IgD-negative memory B cell (primary cell): Measurements from ENCODE around the gene ARNT2. TPM values are rescaled to one million over a fixed set of nuclear protein-coding genes. Genes with fewer than 3 reads are reported as not detected.

Experiments used
- H3K27ac Mint-ChIP-seq, 3 donors: one replicate each; pipeline ENCODE4 v1.8.0; 2020 to 2022; ENCODE audit warnings: mild to moderate bottlenecking in 3 of 3, mixed read lengths in 3 of 3, moderate library complexity in 1 of 3
- H3K27me3 Mint-ChIP-seq: one replicate; pipeline ENCODE4 v1.8.0; 2021; ENCODE audit warnings: mixed read lengths
- H3K36me3 Mint-ChIP-seq: one replicate; pipeline ENCODE4 v1.8.0; 2020; ENCODE audit warnings: mild to moderate bottlenecking, mixed read lengths
- H3K4me1 Mint-ChIP-seq, 3 donors: one replicate each; pipeline ENCODE4 v1.8.0; 2020 to 2022; ENCODE audit warnings: mixed read lengths in 3 of 3, mild to moderate bottlenecking in 1 of 3
- H3K4me3 Mint-ChIP-seq, 4 donors: one replicate each; pipeline ENCODE4 v1.8.0; 2020 to 2022; ENCODE audit warnings: mild to moderate bottlenecking in 4 of 4, mixed read lengths in 4 of 4, moderate library complexity in 3 of 4
- H3K9me3 Mint-ChIP-seq, 3 donors: one replicate each; pipeline ENCODE4 v1.8.0; 2020 to 2021; ENCODE audit warnings: mixed read lengths in 3 of 3, mild to moderate bottlenecking in 1 of 3
- polyA plus RNA-seq: library from polyadenylated mRNA; unstranded; fragments of 300-500 nt; fragmentation: Illumina TruSeq; gene quantifications from one replicate; pipeline ENCODE4 v1.2.3, GENCODE V29; 2021

ARNT2 gene
- polyA plus RNA-seq, 1 donor from 2014 or later, result not detected

- peaks cover 1% of the 10 kb centered on the region for H3K36me3 Mint-ChIP-seq
- H3K4me1 Mint-ChIP-seq, result no peaks in the 10 kb centered on the region
- H3K4me3 Mint-ChIP-seq, result no peak overlapping the region
- H3K27ac Mint-ChIP-seq, result no peak overlapping the region
- H3K9me3 Mint-ChIP-seq, result peaks cover 0 to 16% (median 5%) of the 10 kb centered on the region in 3 donors
- H3K27me3 Mint-ChIP-seq, result no peaks in the 10 kb centered on the region
Measured at GRCh38 chr15:80478075-80478474, 73.9 kb downstream of the ARNT2 start.

- Mint-ChIP-seq H3K4me1 (no peaks in the 10 kb centered on the region), H3K9me3 (peaks cover 0 to 16% (median 5%) of the 10 kb centered on the region in 3 donors), H3K27ac (no peak overlapping the region), H3K4me3 (peak overlapping the region in 1 of 4 donors; percentile 25), H3K27me3 (no peaks in the 10 kb centered on the region), H3K36me3 (no peaks in the 10 kb centered on the region)
Measured at GRCh38 chr15:80479191-80479590, 75.0 kb downstream of the ARNT2 start.

- Mint-ChIP-seq H3K9me3 (peaks cover 0 to 16% (median 5%) of the 10 kb centered on the region in 3 donors), H3K36me3 (no peaks in the 10 kb centered on the region), H3K27ac (no peak overlapping the region), H3K4me1 (no peaks in the 10 kb centered on the region), H3K27me3 (peaks cover 1% of the 10 kb centered on the region), H3K4me3 (no peak overlapping the region)
Measured at GRCh38 chr15:80480171-80480811, 76.1 kb downstream of the ARNT2 start.

GRCh38 chr15:80480909-80481308, 76.7 kb downstream of the ARNT2 start:
- H3K4me1 Mint-ChIP-seq, result no peaks in the 10 kb centered on the region
- no peaks in the 10 kb centered on the region for H3K36me3 Mint-ChIP-seq
- no peak overlapping the region for H3K27ac Mint-ChIP-seq
- peaks cover 1% of the 10 kb centered on the region for H3K27me3 Mint-ChIP-seq
- H3K9me3 Mint-ChIP-seq, result peaks cover 0 to 11% (median 5%) of the 10 kb centered on the region in 3 donors
- no peak overlapping the region for H3K4me3 Mint-ChIP-seq

- Mint-ChIP-seq H3K27ac (no peak overlapping the region), H3K4me3 (no peak overlapping the region), H3K27me3 (peaks cover 6% of the 10 kb centered on the region), H3K36me3 (no peaks in the 10 kb centered on the region), H3K9me3 (peaks cover 0 to 1% (median under 1%) of the 10 kb centered on the region in 3 donors), H3K4me1 (no peaks in the 10 kb centered on the region)
Measured at GRCh38 chr15:80482696-80483095, 78.5 kb downstream of the ARNT2 start.

GRCh38 chr15:80483725-80484161, 79.6 kb downstream of the ARNT2 start:
- Mint-ChIP-seq H3K27me3 (peaks cover 6% of the 10 kb centered on the region), H3K4me3 (no peak overlapping the region), H3K4me1 (no peaks in the 10 kb centered on the region), H3K9me3 (no peaks in the 10 kb centered on the region), H3K36me3 (no peaks in the 10 kb centered on the region), H3K27ac (peak overlapping the region in 1 of 3 donors; percentile 58)

- peaks cover 6% of the 10 kb centered on the region for H3K27me3 Mint-ChIP-seq
- H3K9me3 Mint-ChIP-seq, result no peaks in the 10 kb centered on the region
Measured at GRCh38 chr15:80484333-80484864, 80.2 kb downstream of the ARNT2 start.

GRCh38 chr15:80485370-80486164, 81.4 kb downstream of the ARNT2 start:
- peaks cover 7% of the 10 kb centered on the region for H3K27me3 Mint-ChIP-seq
- no peaks in the 10 kb centered on the region for H3K9me3 Mint-ChIP-seq
- no peaks in the 10 kb centered on the region for H3K4me1 Mint-ChIP-seq
- no peak overlapping the region for H3K27ac Mint-ChIP-seq
- H3K4me3 Mint-ChIP-seq, result no peak overlapping the region
- no peaks in the 10 kb centered on the region for H3K36me3 Mint-ChIP-seq

More at GRCh38 chr15:80484333-80484864, 80.2 kb downstream of the ARNT2 start:
- no peaks in the 10 kb centered on the region for H3K36me3 Mint-ChIP-seq
- H3K4me3 Mint-ChIP-seq, result no peak overlapping the region
- H3K27ac Mint-ChIP-seq, result no peak overlapping the region
- no peaks in the 10 kb centered on the region for H3K4me1 Mint-ChIP-seq

GRCh38 chr15:80487839-80488390, 83.7 kb downstream of the ARNT2 start:
- no peaks in the 10 kb centered on the region for H3K9me3 Mint-ChIP-seq
- no peaks in the 10 kb centered on the region for H3K36me3 Mint-ChIP-seq
- H3K27me3 Mint-ChIP-seq, result peaks cover 13% of the 10 kb centered on the region
- H3K4me1 Mint-ChIP-seq, result no peaks in the 10 kb centered on the region
- H3K4me3 Mint-ChIP-seq, result no peak overlapping the region
- no peak overlapping the region for H3K27ac Mint-ChIP-seq

GRCh38 chr15:80489030-80489594, 84.9 kb downstream of the ARNT2 start:
- Mint-ChIP-seq H3K9me3 (peaks cover 0 to 2% (median 0%) of the 10 kb centered on the region in 3 donors), H3K36me3 (no peaks in the 10 kb centered on the region), H3K27ac (no peak overlapping the region), H3K4me1 (no peaks in the 10 kb centered on the region), H3K27me3 (peaks cover 13% of the 10 kb centered on the region), H3K4me3 (no peak overlapping the region)

GRCh38 chr15:80490431-80490990, 86.3 kb downstream of the ARNT2 start:
- Mint-ChIP-seq H3K27ac (no peak overlapping the region), H3K36me3 (no peaks in the 10 kb centered on the region), H3K4me1 (no peaks in the 10 kb centered on the region), H3K4me3 (no peak overlapping the region), H3K27me3 (peaks cover 13% of the 10 kb centered on the region), H3K9me3 (peaks cover 0 to 2% (median 0%) of the 10 kb centered on the region in 3 donors)

GRCh38 chr15:80491163-80491847, 87.1 kb downstream of the ARNT2 start:
- Mint-ChIP-seq H3K27ac (no peak overlapping the region), H3K9me3 (peaks cover 0 to 2% (median 0%) of the 10 kb centered on the region in 3 donors), H3K27me3 (peaks cover 15% of the 10 kb centered on the region), H3K4me3 (no peak overlapping the region), H3K4me1 (no peaks in the 10 kb centered on the region), H3K36me3 (no peaks in the 10 kb centered on the region)

GRCh38 chr15:80492409-80492808, 88.2 kb downstream of the ARNT2 start:
- Mint-ChIP-seq H3K9me3 (peaks cover 0 to 2% (median 0%) of the 10 kb centered on the region in 3 donors), H3K4me3 (no peak overlapping the region), H3K27me3 (peaks cover 11% of the 10 kb centered on the region), H3K36me3 (no peaks in the 10 kb centered on the region), H3K27ac (no peak overlapping the region), H3K4me1 (no peaks in the 10 kb centered on the region)

- Mint-ChIP-seq H3K4me3 (no peak overlapping the region), H3K27ac (no peak overlapping the region), H3K4me1 (no peaks in the 10 kb centered on the region), H3K27me3 (peaks cover 11% of the 10 kb centered on the region), H3K36me3 (no peaks in the 10 kb centered on the region), H3K9me3 (peaks cover 0 to 2% (median 0%) of the 10 kb centered on the region in 3 donors)
Measured at GRCh38 chr15:80492874-80493273, 88.7 kb downstream of the ARNT2 start.
